NCI-H1436 treated with DMSO at 0.1 percent for 48 hours (cell line): ENCODE measurements around the gene SYT1.

ENCODE experiments used
- DNase-seq: peaks from one replicate; lab custom pipeline; 2025; lab: John Stamatoyannopoulos, UW

SYT1 gene

GRCh38 chr12:79356216-79356615 lies 491.6 kb downstream of the SYT1 start:
- DNase-seq = no peak

- no peak for DNase-seq
Observed at GRCh38 chr12:79357048-79357447, 492.5 kb downstream of the SYT1 start.

GRCh38 chr12:79358716-79359300 lies 494.2 kb downstream of the SYT1 start:
- DNase-seq = no peak

GRCh38 chr12:79360286-79360685 lies 495.7 kb downstream of the SYT1 start:
- no peak for DNase-seq

- no peak for DNase-seq
Observed at GRCh38 chr12:79360936-79361335, 496.4 kb downstream of the SYT1 start.

GRCh38 chr12:79364197-79364596 lies 499.6 kb downstream of the SYT1 start:
- no peak for DNase-seq

GRCh38 chr12:79366374-79366773 lies 501.8 kb downstream of the SYT1 start:
- DNase-seq = no peak

- DNase-seq = no peak
Observed at GRCh38 chr12:79367032-79367589, 502.5 kb downstream of the SYT1 start.

GRCh38 chr12:79370021-79370420 lies 505.4 kb downstream of the SYT1 start:
- no peak for DNase-seq

- no peak for DNase-seq
Observed at GRCh38 chr12:79371226-79371625, 506.7 kb downstream of the SYT1 start.

GRCh38 chr12:79373896-79374499 lies 509.4 kb downstream of the SYT1 start:
- DNase-seq = no peak

GRCh38 chr12:79374545-79374944 lies 510.0 kb downstream of the SYT1 start:
- no peak for DNase-seq

GRCh38 chr12:79375050-79375449 lies 510.5 kb downstream of the SYT1 start:
- no peak for DNase-seq

GRCh38 chr12:79378496-79378895 lies 513.9 kb downstream of the SYT1 start:
- DNase-seq = no peak

GRCh38 chr12:79380402-79380801 lies 515.8 kb downstream of the SYT1 start:
- no peak for DNase-seq

- DNase-seq = peak; percentile 33
Observed at GRCh38 chr12:79381248-79382208, 517.0 kb downstream of the SYT1 start.

- no peak for DNase-seq
Observed at GRCh38 chr12:79384551-79384950, 520.0 kb downstream of the SYT1 start.

- no peak for DNase-seq
Observed at GRCh38 chr12:79388011-79388410, 523.4 kb downstream of the SYT1 start.

- no peak for DNase-seq
Observed at GRCh38 chr12:79393842-79394241, 529.3 kb downstream of the SYT1 start.

GRCh38 chr12:79397609-79398008 lies 533.0 kb downstream of the SYT1 start:
- DNase-seq = no peak

GRCh38 chr12:79400481-79400880 lies 535.9 kb downstream of the SYT1 start:
- DNase-seq = no peak

- no peak for DNase-seq
Observed at GRCh38 chr12:79402606-79403005, 538.0 kb downstream of the SYT1 start.

GRCh38 chr12:79406993-79407392 lies 542.4 kb downstream of the SYT1 start:
- DNase-seq = no peak
